ENCODE results near the gene TECRL. TPM values are rescaled to one million over a fixed set of nuclear protein-coding genes. Genes with fewer than 3 reads are reported as not detected.

The TECRL gene
- total RNA-seq, 1 experiment from 2014 or later = not detected

DNA sequence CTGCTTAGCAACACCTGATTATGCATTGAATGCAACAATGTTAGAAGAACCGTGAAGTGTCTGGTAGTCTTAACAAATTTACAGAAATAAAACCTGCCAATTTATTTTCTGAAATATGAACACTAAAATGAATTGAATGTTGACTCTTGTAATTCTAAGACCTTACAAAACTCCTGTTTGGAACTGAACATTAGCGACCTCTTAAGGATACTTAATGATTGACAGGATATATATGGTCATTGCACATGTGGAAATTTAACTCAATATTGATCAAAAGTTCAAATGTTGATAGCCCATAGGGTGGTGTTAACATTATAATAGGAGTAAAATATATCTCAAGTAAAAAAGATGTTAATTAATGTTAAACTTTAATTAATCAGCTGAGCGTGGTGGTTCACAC lies 79.1 kb downstream of the TECRL start:
- ChIA-PET CTCF (no interaction called here), POLR2A (ENCODE audit: low non-redundant PET) (no interaction called here)
- H3K4me1 ChIP-seq (ENCODE audit: insufficient read depth, low read length, poor library complexity, severe bottlenecking) = no peaks in the 10 kb centered on the region
- H3K36me3 ChIP-seq (ENCODE audit: insufficient read depth, low read length, poor library complexity, severe bottlenecking) = no peaks in the 10 kb centered on the region
- no peak overlapping the region for H3K27ac ChIP-seq (ENCODE audit: low read depth, low read length, poor library complexity, severe bottlenecking)
- no TSS peak for BruUV-seq (replicated peaks)
- intact Hi-C loops (cut with micrococcal nuclease; ENCODE audit: unreplicated experiment) = no loop called here
- TF ChIP-seq EZH2 (IDR thresholded peaks at IDR 0.05; ENCODE audit: borderline replicate concordance, low read depth, low read length, poor library complexity, severe bottlenecking) = no peak
- TF ChIP-seq, protein P1, sequence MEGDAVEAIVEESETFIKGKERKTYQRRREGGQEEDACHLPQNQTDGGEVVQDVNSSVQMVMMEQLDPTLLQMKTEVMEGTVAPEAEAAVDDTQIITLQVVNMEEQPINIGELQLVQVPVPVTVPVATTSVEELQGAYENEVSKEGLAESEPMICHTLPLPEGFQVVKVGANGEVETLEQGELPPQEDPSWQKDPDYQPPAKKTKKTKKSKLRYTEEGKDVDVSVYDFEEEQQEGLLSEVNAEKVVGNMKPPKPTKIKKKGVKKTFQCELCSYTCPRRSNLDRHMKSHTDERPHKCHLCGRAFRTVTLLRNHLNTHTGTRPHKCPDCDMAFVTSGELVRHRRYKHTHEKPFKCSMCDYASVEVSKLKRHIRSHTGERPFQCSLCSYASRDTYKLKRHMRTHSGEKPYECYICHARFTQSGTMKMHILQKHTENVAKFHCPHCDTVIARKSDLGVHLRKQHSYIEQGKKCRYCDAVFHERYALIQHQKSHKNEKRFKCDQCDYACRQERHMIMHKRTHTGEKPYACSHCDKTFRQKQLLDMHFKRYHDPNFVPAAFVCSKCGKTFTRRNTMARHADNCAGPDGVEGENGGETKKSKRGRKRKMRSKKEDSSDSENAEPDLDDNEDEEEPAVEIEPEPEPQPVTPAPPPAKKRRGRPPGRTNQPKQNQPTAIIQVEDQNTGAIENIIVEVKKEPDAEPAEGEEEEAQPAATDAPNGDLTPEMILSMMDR (conservative IDR thresholded peaks at IDR 0.05; ENCODE audit: low read depth, low read length) = no peak
- no peak overlapping the region for H3K4me3 ChIP-seq (ENCODE audit: low read depth, low read length, poor library complexity, severe bottlenecking)
- H3K9me3 ChIP-seq (ENCODE audit: low read depth, low read length, poor library complexity, severe bottlenecking) = no peaks in the 10 kb centered on the region
- no peaks in the 10 kb centered on the region for H3K27me3 ChIP-seq (replicated peaks; ENCODE audit: insufficient read depth, low read depth, low read length, poor library complexity)
- no peak for DNase-seq (ENCODE audit: low spot score)

DNA sequence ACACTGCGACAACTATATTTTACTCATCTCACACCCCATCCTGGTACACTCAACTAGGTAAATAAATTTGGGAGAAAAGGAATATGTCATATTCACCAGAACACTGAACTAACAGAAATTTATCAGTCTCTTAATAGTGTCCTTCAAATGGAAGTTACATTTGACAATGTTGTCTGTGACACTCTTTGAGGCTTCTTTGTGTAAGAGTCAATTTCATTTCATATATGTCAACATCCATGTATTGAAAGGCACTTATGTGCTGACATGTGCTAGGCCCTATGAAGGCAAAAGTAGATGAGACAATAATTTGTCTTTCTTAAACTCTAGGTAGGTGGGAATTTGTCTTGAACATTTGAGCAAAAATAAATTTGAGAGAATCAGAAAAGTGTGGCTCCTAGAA lies 82.0 kb downstream of the TECRL start:
- no TSS peak for BruUV-seq (replicated peaks)
- TF ChIP-seq, protein P1 (conservative IDR thresholded peaks at IDR 0.05; ENCODE audit: low read depth, low read length) = no peak
- no peak for TF ChIP-seq EZH2 (IDR thresholded peaks at IDR 0.05; ENCODE audit: borderline replicate concordance, low read depth, low read length, poor library complexity, severe bottlenecking)
- Histone ChIP-seq H3K27ac (ENCODE audit: low read depth, low read length, poor library complexity, severe bottlenecking) (no peak overlapping the region), H3K27me3 (replicated peaks; ENCODE audit: insufficient read depth, low read depth, low read length, poor library complexity) (no peaks in the 10 kb centered on the region), H3K4me3 (ENCODE audit: low read depth, low read length, poor library complexity, severe bottlenecking) (no peak overlapping the region), H3K36me3 (ENCODE audit: insufficient read depth, low read length, poor library complexity, severe bottlenecking) (no peaks in the 10 kb centered on the region), H3K9me3 (ENCODE audit: low read depth, low read length, poor library complexity, severe bottlenecking) (no peaks in the 10 kb centered on the region), H3K4me1 (ENCODE audit: insufficient read depth, low read length, poor library complexity, severe bottlenecking) (no peaks in the 10 kb centered on the region)
- POLR2A ChIA-PET (ENCODE audit: low non-redundant PET) = no interaction called here
- intact Hi-C loops (cut with micrococcal nuclease; ENCODE audit: unreplicated experiment) = no loop called here
- CTCF ChIA-PET = no interaction called here
- DNase-seq (ENCODE audit: low spot score) = no peak

DNA sequence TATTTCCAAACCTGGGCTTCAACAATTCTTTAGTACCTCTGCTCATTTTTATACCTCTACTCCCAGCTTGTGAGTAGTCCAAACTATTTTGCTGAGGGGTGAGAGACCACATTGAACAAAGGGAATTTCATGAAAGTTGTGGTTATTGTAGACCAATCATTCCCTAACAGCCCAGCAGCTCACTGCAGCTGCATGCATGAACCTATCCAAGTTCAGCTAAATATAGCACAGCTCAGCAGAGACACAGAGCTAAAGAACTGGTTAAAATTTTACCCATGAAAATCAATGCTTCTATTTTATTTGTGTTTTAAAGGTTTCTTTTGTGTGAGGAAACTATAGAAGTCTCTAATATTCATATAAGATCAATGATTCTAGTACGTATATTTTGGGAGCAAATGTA lies 82.7 kb downstream of the TECRL start:
- POLR2A ChIA-PET (ENCODE audit: low non-redundant PET) = no interaction called here
- no peaks in the 10 kb centered on the region for H3K4me1 ChIP-seq (ENCODE audit: insufficient read depth, low read length, poor library complexity, severe bottlenecking)
- DNase-seq (ENCODE audit: low spot score) = no peak
- TF ChIP-seq, protein P1 (conservative IDR thresholded peaks at IDR 0.05; ENCODE audit: low read depth, low read length) = no peak
- TF ChIP-seq EZH2 (IDR thresholded peaks at IDR 0.05; ENCODE audit: borderline replicate concordance, low read depth, low read length, poor library complexity, severe bottlenecking) = no peak
- intact Hi-C loops (cut with micrococcal nuclease; ENCODE audit: unreplicated experiment) = no loop called here
- CTCF ChIA-PET = no interaction called here
- no peak overlapping the region for H3K27ac ChIP-seq (ENCODE audit: low read depth, low read length, poor library complexity, severe bottlenecking)
- H3K4me3 ChIP-seq (ENCODE audit: low read depth, low read length, poor library complexity, severe bottlenecking) = no peak overlapping the region
- BruUV-seq (replicated peaks) = no TSS peak
- no peaks in the 10 kb centered on the region for H3K27me3 ChIP-seq (replicated peaks; ENCODE audit: insufficient read depth, low read depth, low read length, poor library complexity)
- H3K36me3 ChIP-seq (ENCODE audit: insufficient read depth, low read length, poor library complexity, severe bottlenecking) = no peaks in the 10 kb centered on the region
- H3K9me3 ChIP-seq (ENCODE audit: low read depth, low read length, poor library complexity, severe bottlenecking) = no peaks in the 10 kb centered on the region

All from A673 (cell line).